Heart right ventricle (tissue), 16 donors: ENCODE results near the gene OBP2B. TPM values are rescaled to one million over a fixed set of nuclear protein-coding genes. Genes with fewer than 3 reads are reported as not detected.

Source experiments
- ATAC-seq, 8 donors: fragments of 200-7000 bp; cut with Tn5 transposase; one replicate each; pipeline ENCODE4 v1.9.1; 2020; ENCODE audit warnings: mild to moderate bottlenecking in 8 of 8, moderate library complexity in 8 of 8, moderate number of reproducible peaks in 1 of 8
- DNase-seq, 2 donors: peaks; one replicate each; pipeline ENCODE4 v3.0.0-alpha.2; 2020
- H3K27ac ChIP-seq, 10 donors: fragments of 200-600 bp; sonication (generic) in 2 of 10; one replicate each; pipeline versions ENCODE4 v1.5.0 to v1.8.0; 2020 to 2022; ENCODE audit warnings: mild to moderate bottlenecking in 3 of 10
- H3K27me3 ChIP-seq, 7 donors: fragments of 200-600 bp; one replicate each; pipeline ENCODE4 v1.8.0; 2021 to 2022; ENCODE audit warnings: mild to moderate bottlenecking in 2 of 7
- H3K36me3 ChIP-seq, 9 donors: fragments of 200-600 bp; sonication (generic) in 1 of 9; one replicate each; pipeline versions ENCODE4 v1.5.0 to v1.8.0; 2020 to 2022; ENCODE audit warnings: mild to moderate bottlenecking in 2 of 9
- H3K4me1 ChIP-seq, 9 donors: fragments of 200-600 bp; sonication (generic) in 1 of 9; one replicate each; pipeline versions ENCODE4 v1.5.0 to v1.8.0; 2020 to 2022; ENCODE audit warnings: mild to moderate bottlenecking in 4 of 9
- H3K4me3 ChIP-seq, 10 donors: fragments of 200-600 bp; sonication (generic) in 2 of 10; one replicate each; pipeline versions ENCODE4 v1.5.0 to v1.8.0; 2020 to 2022; ENCODE audit warnings: mild to moderate bottlenecking in 7 of 10, moderate library complexity in 2 of 10
- H3K9me3 ChIP-seq, 11 donors: fragments of 200-600 bp in 10 of 11; sonication (generic) in 2 of 11; one replicate each; pipeline versions ENCODE4 v1.5.0 to v1.8.0; 2013 to 2022; ENCODE audit warnings: mild to moderate bottlenecking in 2 of 11, control low read depth in 1 of 11, moderate library complexity in 1 of 11
- WGBS, 2 donors: extraction: QIAGEN DNeasy Blood & Tissue Kit; methylation state at CpG; one replicate each; pipeline ENCODE4 v1.1.7; 2013; ENCODE audit warnings: inconsistent platforms in 1 of 2; 5-methylcytosine and 5-hydroxymethylcytosine counted together
- intact Hi-C, 10 donors: fragments of 100-400 bp; cut with DNase I; formaldehyde crosslinking; loops; one replicate each; pipeline versions ENCODE4 v1.11.1 to v1.14.2; 2022
- polyA plus RNA-seq, 2 donors: library from polyadenylated mRNA; stranded (reverse); fragments of 200-250 nt; gene quantifications; one replicate each; pipeline ENCODE4 v1.2.3, GENCODE V29; 2013
- total RNA-seq, 10 donors: library from RNA; stranded (reverse); fragmentation: NEBNext Ultra II Directional in 3 of 10; extraction: Animal tissue kit (Norgen Biotek cat#: 25700) in 3 of 10; gene quantifications; one replicate each; pipeline versions ENCODE4 v1.2.1 to v1.2.4, GENCODE V29; 2021 to 2023
- TF ChIP-seq, protein P1 (sequence below), 9 donors: fragments of 200-600 bp; sonication (generic) in 2 of 9; IDR thresholded peaks; one replicate each; pipeline versions ENCODE4 v1.5.0 to v1.8.0; 2021 to 2022; ENCODE audit warnings: antibody characterized with exemption in 9 of 9, mild to moderate bottlenecking in 5 of 9, moderate library complexity in 1 of 9
- donor health status: Arrhythmogenic right ventricular cardiomyopathy.
- donor health status: ischemic (EF 13 %, LVEDD 7.1; RV severe dilation, severe dysfunction).
- donor health status: healthy with polysubstance abuse.
- donor health status: DM: no; HTN: yes; CAD: no.
- donor health status: DM: no; HTN: no; CAD: no.
- donor health status: ischemic (EF 25% LVEDD 6.9; RV normal size, moderate dysfunction).
- donor health status: ischemic (EF 25% LVEDD 5.7; RV mildly dilated, moderate dysfunction).
- donor health status: healthy.
- donor health status: DM: yes; HTN: yes; CAD: no.
- donor health status: Ischemic cardiomyopathy.
- donor health status: ischemic (EF 35%, LVEDD 5.7; RV mildly dilated, moderate dysfunction).
- donor health status: nonischemic (EF 11% LVEDD 7.7; RV severe dilation, severe dysfunction).
- donor health status: DM: yes; HTN: yes; CAD: no.
- donor health status: PGD.
- donor health status: ischemic (EF 29% LVEDD 5.4; RV normal size, mild dysfunction).
- donor health status: nonischemic (EF 23%, LVEDD 6.1; RV moderate dilation, normal function).

The OBP2B gene
- total and polyA plus RNA-seq, 12 donors, result 0.75 TPM; not detected in 11

- ATAC-seq, result no peak
- no peak overlapping the region for H3K27ac ChIP-seq
- WGBS, 2 donors, result 51 to 57% methylated on average over 7 of the region's 7 CpGs
- H3K4me3 ChIP-seq, result no peak overlapping the region
- H3K4me1 ChIP-seq, result no peaks in the 10 kb centered on the region
- DNase-seq, result no peak
- peaks cover 0 to 10% (median 0%) of the 10 kb centered on the region in 11 donors for H3K9me3 ChIP-seq
- TF ChIP-seq, protein P1, sequence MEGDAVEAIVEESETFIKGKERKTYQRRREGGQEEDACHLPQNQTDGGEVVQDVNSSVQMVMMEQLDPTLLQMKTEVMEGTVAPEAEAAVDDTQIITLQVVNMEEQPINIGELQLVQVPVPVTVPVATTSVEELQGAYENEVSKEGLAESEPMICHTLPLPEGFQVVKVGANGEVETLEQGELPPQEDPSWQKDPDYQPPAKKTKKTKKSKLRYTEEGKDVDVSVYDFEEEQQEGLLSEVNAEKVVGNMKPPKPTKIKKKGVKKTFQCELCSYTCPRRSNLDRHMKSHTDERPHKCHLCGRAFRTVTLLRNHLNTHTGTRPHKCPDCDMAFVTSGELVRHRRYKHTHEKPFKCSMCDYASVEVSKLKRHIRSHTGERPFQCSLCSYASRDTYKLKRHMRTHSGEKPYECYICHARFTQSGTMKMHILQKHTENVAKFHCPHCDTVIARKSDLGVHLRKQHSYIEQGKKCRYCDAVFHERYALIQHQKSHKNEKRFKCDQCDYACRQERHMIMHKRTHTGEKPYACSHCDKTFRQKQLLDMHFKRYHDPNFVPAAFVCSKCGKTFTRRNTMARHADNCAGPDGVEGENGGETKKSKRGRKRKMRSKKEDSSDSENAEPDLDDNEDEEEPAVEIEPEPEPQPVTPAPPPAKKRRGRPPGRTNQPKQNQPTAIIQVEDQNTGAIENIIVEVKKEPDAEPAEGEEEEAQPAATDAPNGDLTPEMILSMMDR (IDR thresholded peaks at IDR 0.05), result no peak
- peaks cover 0 to 30% (median 4%) of the 10 kb centered on the region in 7 donors for H3K27me3 ChIP-seq
- H3K36me3 ChIP-seq, result no peaks in the 10 kb centered on the region
- intact Hi-C loops, result loop anchor here in 1 of 10 donors (10.0 kb wide), 1 partner anchor 73 kb away; no protein-coding TSS in a partner anchor
These were observed 17.1 kb downstream of the OBP2B start for GRCh38 chr9:133191989-133192388.

GRCh38 chr9:133189826-133190225, 19.2 kb downstream of the OBP2B start:
- DNase-seq (no peak), ATAC-seq (no peak)
- 89 to 91% methylated on average over 8 of the region's 8 CpGs for WGBS, 2 donors
- TF ChIP-seq, protein P1 (IDR thresholded peaks at IDR 0.05), result no peak
- H3K4me1 ChIP-seq, result peaks cover 0 to 11% (median 3%) of the 10 kb centered on the region in 9 donors
- H3K27me3 ChIP-seq, result peaks cover 0 to 30% (median 4%) of the 10 kb centered on the region in 7 donors
- intact Hi-C loops, result loop anchor here (5.0 to 10.0 kb wide), 9 partner anchors 47 to 297 kb away; partner anchors contain the start of gene ABO (in 3 of the 10)
- H3K4me3 ChIP-seq, result no peak overlapping the region
- no peak overlapping the region for H3K27ac ChIP-seq
- no peaks in the 10 kb centered on the region for H3K36me3 ChIP-seq
- peaks cover 0 to 4% (median 0%) of the 10 kb centered on the region in 11 donors for H3K9me3 ChIP-seq

GRCh38 chr9:133188843-133189180, 20.2 kb downstream of the OBP2B start:
- H3K27me3 ChIP-seq, result peaks cover 0 to 23% (median 4%) of the 10 kb centered on the region in 7 donors
- ATAC-seq, result no peak
- 75 to 77% methylated on average over 7 of the region's 7 CpGs for WGBS, 2 donors

DNA sequence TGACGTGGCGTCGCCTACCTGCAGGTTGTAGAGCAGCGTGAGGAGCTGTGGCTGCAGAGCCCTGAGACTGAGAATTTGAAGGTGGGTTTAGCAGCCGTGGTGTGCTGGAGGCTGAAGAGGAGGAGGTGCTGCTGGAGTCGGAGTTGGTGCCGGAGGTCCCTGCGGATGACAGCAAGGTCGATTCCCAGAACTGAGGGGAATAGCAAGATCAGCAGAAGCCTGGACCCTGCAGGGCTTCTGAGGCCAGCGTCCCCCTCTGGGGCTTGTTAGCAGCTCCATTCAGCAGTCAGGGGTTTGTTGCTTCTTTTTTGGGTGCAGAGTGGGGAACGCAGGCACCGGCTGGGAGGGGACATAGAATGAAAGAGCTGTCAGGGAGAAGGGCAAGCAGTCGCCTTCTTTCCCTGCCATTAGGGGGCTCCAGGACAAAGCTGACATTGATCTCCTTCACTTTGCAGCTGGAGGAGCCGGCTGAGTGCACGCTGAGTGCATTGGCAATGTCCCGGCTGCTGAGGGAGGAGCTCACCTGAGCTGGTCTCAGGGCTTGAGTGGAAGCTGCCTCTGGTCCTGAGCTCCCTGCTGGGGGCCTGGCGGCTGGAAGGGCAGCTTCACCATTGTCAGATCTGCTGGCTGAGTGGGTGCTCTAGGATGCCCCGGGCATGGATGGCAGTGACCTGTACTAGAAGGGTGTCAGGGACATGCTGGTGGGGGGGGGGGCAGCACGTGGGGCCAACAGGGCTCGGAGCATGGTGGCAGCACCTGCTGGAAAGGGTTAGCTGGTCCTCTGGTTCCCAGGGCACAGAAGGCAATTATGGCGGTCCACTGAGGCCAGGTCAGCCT, 20.8 kb downstream of the OBP2B start:
- ATAC-seq, result peak in 3 of 8 donors; percentile 25 to 50 (median 47)
- TF ChIP-seq, protein P1 (IDR thresholded peaks at IDR 0.05), result peak in 7 of 9 donors; percentile 15 to 47 (median 27)
- DNase-seq, result no peak
- no peak overlapping the region for H3K27ac ChIP-seq
- H3K36me3 ChIP-seq, result no peaks in the 10 kb centered on the region
- H3K27me3 ChIP-seq, result peaks cover 0 to 23% (median 7%) of the 10 kb centered on the region in 7 donors
- no peaks in the 10 kb centered on the region for H3K9me3 ChIP-seq
- 47 to 52% methylated on average over 21 of the region's 21 CpGs for WGBS, 2 donors
- H3K4me3 ChIP-seq, result no peak overlapping the region
- H3K4me1 ChIP-seq, result peaks cover 0 to 17% (median 5%) of the 10 kb centered on the region in 9 donors
- intact Hi-C loops, result loop anchor here (5.0 to 10.0 kb wide), 8 partner anchors 49 to 299 kb away; partner anchors contain the start of gene ABO (in 3 of the 10)

More at GRCh38 chr9:133188843-133189180, 20.2 kb downstream of the OBP2B start:
- no peak overlapping the region for H3K4me3 ChIP-seq
- no peak overlapping the region for H3K27ac ChIP-seq
- intact Hi-C loops, result loop anchor here (5.0 to 10.0 kb wide), 8 partner anchors 48 to 298 kb away; partner anchors contain the start of gene ABO (in 3 of the 10)
- H3K36me3 ChIP-seq, result no peaks in the 10 kb centered on the region
- H3K4me1 ChIP-seq, result peaks cover 0 to 17% (median 5%) of the 10 kb centered on the region in 9 donors
- TF ChIP-seq, protein P1 (IDR thresholded peaks at IDR 0.05), result no peak
- no peak for DNase-seq
- no peaks in the 10 kb centered on the region for H3K9me3 ChIP-seq
